PC-3 (cell line): ENCODE measurements around the gene PCDHGB4.

Source experiments
- CTCF ChIP-seq: fragments of 300-600 bp; sonication (generic); conservative IDR thresholded peaks from 2 replicates; pipeline ENCODE4 v1.5.1; 2017; ENCODE audit warnings: antibody characterized with exemption, low read depth, mild to moderate bottlenecking, low read length
- EZH2 ChIP-seq: fragments of 300-600 bp; sonication (generic); IDR thresholded peaks from one replicate; pipeline ENCODE4 v1.6.1; 2017; ENCODE audit warnings: antibody characterized with exemption, mild to moderate bottlenecking, low read length; ENCODE audit not compliant: unreplicated experiment
- EZH2phosphoT487 ChIP-seq: fragments of 300-600 bp; sonication (generic); IDR thresholded peaks from 2 replicates; pipeline ENCODE4 v1.6.1; 2018; ENCODE audit warnings: mild to moderate bottlenecking, antibody characterized with exemption, low read length, borderline replicate concordance

- TF ChIP-seq CTCF (no peak), EZH2phosphoT487 (no peak), EZH2 (no peak)
Measured at GRCh38 chr5:141392429-141393198, 5.1 kb downstream of the PCDHGB4 start, which contains the start of gene PCDHGA8.
